K562 (cell line): ENCODE results near the gene TFPI. TPM values are rescaled to one million over a fixed set of nuclear protein-coding genes. Genes with fewer than 3 reads are reported as not detected.

Experiments
- ATF4 ChIP-seq: fragments of 450-650 bp; formaldehyde crosslinking; IDR thresholded peaks from 2 replicates; pipeline ENCODE4 v1.4.0; 2022; ENCODE audit warnings: mild to moderate bottlenecking, moderate library complexity
- CBX8 ChIP-seq: fragments of 200-600 bp; sonication (generic); IDR thresholded peaks from 2 replicates; pipeline ENCODE4 v1.6.1; 2012; ENCODE audit warnings: borderline replicate concordance, mixed run types, low read depth, mild to moderate bottlenecking, moderate library complexity, mixed read lengths, low read length, control low read depth, inconsistent platforms; ENCODE audit not compliant: poor library complexity, severe bottlenecking; ENCODE audit errors: extremely low read depth
- CC2D1A ChIP-seq: fragments of 450-650 bp; IDR thresholded peaks from 2 replicates; pipeline ENCODE4 v1.6.1; 2017; ENCODE audit warnings: mild to moderate bottlenecking
- CHD1 ChIP-seq: fragments of 200-600 bp; sonication (generic); IDR thresholded peaks from one replicate; pipeline ENCODE4 v1.6.1; 2012; ENCODE audit warnings: mild to moderate bottlenecking, moderate library complexity, low read length, inconsistent platforms
- CXXC5 ChIP-seq: fragments of 250-450 bp; sonication (Bioruptor Pico); IDR thresholded peaks from 2 replicates; pipeline ENCODE4 v1.8.0; 2022; ENCODE audit warnings: inconsistent platforms, mild to moderate bottlenecking, moderate library complexity
- ETV1 ChIP-seq: fragments of 450-650 bp; conservative IDR thresholded peaks from 2 replicates; pipeline ENCODE4 v1.6.1; 2016; ENCODE audit warnings: missing genetic modification characterization, control low read depth, low read depth, missing compliant biosample characterization
- HEY1 ChIP-seq: fragments of 250-450 bp; sonication (Bioruptor Pico); IDR thresholded peaks from 2 replicates; pipeline ENCODE4 v1.5.0; 2020; ENCODE audit warnings: mild to moderate bottlenecking, moderate library complexity, borderline replicate concordance
- HMBOX1 ChIP-seq: sonication (generic); IDR thresholded peaks from 2 replicates; pipeline ENCODE4 v1.6.1; 2016
- ILF3 ChIP-seq: fragments of 450-650 bp; IDR thresholded peaks from 2 replicates; pipeline ENCODE4 v1.6.1; 2018; ENCODE audit warnings: antibody characterized with exemption, mild to moderate bottlenecking, moderate library complexity, borderline replicate concordance
- LCOR ChIP-seq: sonication (generic); formaldehyde crosslinking; IDR thresholded peaks from 2 replicates; pipeline ENCODE4 v1.8.0; 2022; ENCODE audit warnings: mild to moderate bottlenecking, missing genetic modification reagents
- NCOA4 ChIP-seq: fragments of 450-650 bp; IDR thresholded peaks from 2 replicates; pipeline ENCODE4 v1.6.1; 2018; ENCODE audit warnings: mild to moderate bottlenecking; ENCODE audit not compliant: partially characterized antibody
- NR4A1 ChIP-seq, 2 experiments: fragments of 250-450 bp in 1 of 2; fragments of 450-650 bp in 1 of 2; sonication (Bioruptor Pico) in 1 of 2; IDR thresholded peaks; 2 replicates each; pipeline versions ENCODE4 v1.4.0 to v1.6.1; 2016 to 2020; ENCODE audit warnings: mild to moderate bottlenecking in 2 of 2, missing compliant biosample characterization in 1 of 2, missing genetic modification characterization in 1 of 2, moderate library complexity in 1 of 2
- RB1 ChIP-seq: fragments of 450-650 bp; IDR thresholded peaks from 2 replicates; pipeline ENCODE4 v1.6.1; 2017; ENCODE audit warnings: low read depth, mild to moderate bottlenecking
- RBBP5 ChIP-seq: fragments of 200-600 bp; sonication (generic); IDR thresholded peaks from 2 replicates; pipeline ENCODE4 v1.6.1; 2012; ENCODE audit warnings: borderline replicate concordance, mild to moderate bottlenecking, low read length, control low read depth, inconsistent platforms; ENCODE audit not compliant: insufficient read depth, poor library complexity, severe bottlenecking
- RHOXF2B ChIP-seq: fragments of 250-450 bp; sonication (Bioruptor Pico); conservative IDR thresholded peaks from 2 replicates; pipeline ENCODE4 v1.5.1; 2021
- RNF2 ChIP-seq: sonication (generic); IDR thresholded peaks from 2 replicates; pipeline ENCODE4 v1.6.1; 2016
- SMARCA4 ChIP-seq: fragments of 450-650 bp; IDR thresholded peaks from 2 replicates; pipeline ENCODE4 v1.6.1; 2016
- SP1 ChIP-seq: sonication (generic); formaldehyde crosslinking; IDR thresholded peaks from 2 replicates; pipeline ENCODE4 v1.8.1; 2022; ENCODE audit warnings: mild to moderate bottlenecking, missing genetic modification reagents
- ZBTB43 ChIP-seq: sonication (generic); formaldehyde crosslinking; IDR thresholded peaks from 2 replicates; pipeline ENCODE4 v1.8.0; 2023; ENCODE audit warnings: mild to moderate bottlenecking, missing genetic modification reagents
- ZC3H11A ChIP-seq: IDR thresholded peaks from 2 replicates; pipeline ENCODE4 v1.6.1; 2012; ENCODE audit warnings: low read depth, low read length, improper control_type of control experiment
- ZEB2 ChIP-seq: fragments of 450-650 bp; IDR thresholded peaks from 2 replicates; pipeline ENCODE4 v1.6.1; 2016
- polyA plus RNA-seq, 8 experiments: library from polyadenylated mRNA; depleted of rRNA in 4 of 8; stranded (reverse) in 5 of 8; unstranded in 3 of 8; fragments of >200 nt; fragmentation: Nextera tagmentation in 2 of 8; fragmentation: Illumina TruSeq in 1 of 8; extraction: Ambion mirVana in 2 of 8; extraction: Trizol in 1 of 8; gene quantifications; 2 replicates each; pipeline versions ENCODE4 v1.2.1 to v1.2.3, GENCODE V29; 2011 to 2014; ENCODE audit warnings: inconsistent platforms in 1 of 8, missing spikeins in 1 of 8
- total RNA-seq, 7 experiments: library from RNA; depleted of rRNA in 6 of 7; stranded (reverse); fragments of >200 nt in 6 of 7; fragmentation: Illumina TruSeq in 2 of 7; extraction: Trizol in 2 of 7; gene quantifications; 2 replicates each; pipeline versions ENCODE4 v1.2.1 to v1.2.3, GENCODE V29; 2011 to 2021; ENCODE audit warnings: low replicate concordance in 1 of 7
- TF ChIP-seq, protein P1 (sequence below), 2 experiments: IDR thresholded peaks in 1 of 2; conservative IDR thresholded peaks in 1 of 2; 2 replicates each; pipeline ENCODE4 v1.6.1; 2016; ENCODE audit warnings: low read depth in 2 of 2, mild to moderate bottlenecking in 1 of 2, missing compliant biosample characterization in 1 of 2, missing genetic modification characterization in 1 of 2, moderate library complexity in 1 of 2

The TFPI gene
- total and polyA plus RNA-seq, 9 of the 15 experiments (the other 6 are each of a cell fraction or from before 2014, with no cell fraction given) = 53.5 to 219 (median 100) TPM

GRCh38 chr2:187554011-187554703 lies at the start of gene TFPI (continued):
- TF ChIP-seq NCOA4 (no peak), SMARCA4 (peak; percentile 49; the same call in 1 of the 2 replicates), ZEB2 (0 out of 2 replicates have a peak, but pooled peaks have one; percentile 48), RB1 (no peak), ZBTB43 (CRISPR knock-in tag) (no peak), CBX8 (no peak), ZC3H11A (no peak), RHOXF2B (no peak), CC2D1A (peak; percentile 57; the same call in 1 of the 2 replicates), RNF2 (0 out of 2 replicates have a peak, but pooled peaks have one; percentile 26), SP1 (CRISPR knock-in tag) (0 out of 2 replicates have a peak, but pooled peaks have one; percentile 18), RBBP5 (peak; percentile 54), CXXC5 (CRISPR knock-in tag) (no peak), ATF4 (no peak), LCOR (CRISPR knock-in tag) (0 out of 2 replicates have a peak, but pooled peaks have one; percentile 27), CHD1 (peak; percentile 45), ETV1 (tag) (peak; percentile 61), NR4A1 (CRISPR knock-in tag; IDR thresholded peaks at IDR 0.05) (no peak), NR4A1 (tag; IDR thresholded peaks at IDR 0.05) (no peak), HEY1 (CRISPR knock-in tag) (peak; percentile 13; the same call in 1 of the 2 replicates), HMBOX1 (peak; percentile 83), ILF3 (0 out of 2 replicates have a peak, but pooled peaks have one; percentile 26)
- TF ChIP-seq, protein P1, sequence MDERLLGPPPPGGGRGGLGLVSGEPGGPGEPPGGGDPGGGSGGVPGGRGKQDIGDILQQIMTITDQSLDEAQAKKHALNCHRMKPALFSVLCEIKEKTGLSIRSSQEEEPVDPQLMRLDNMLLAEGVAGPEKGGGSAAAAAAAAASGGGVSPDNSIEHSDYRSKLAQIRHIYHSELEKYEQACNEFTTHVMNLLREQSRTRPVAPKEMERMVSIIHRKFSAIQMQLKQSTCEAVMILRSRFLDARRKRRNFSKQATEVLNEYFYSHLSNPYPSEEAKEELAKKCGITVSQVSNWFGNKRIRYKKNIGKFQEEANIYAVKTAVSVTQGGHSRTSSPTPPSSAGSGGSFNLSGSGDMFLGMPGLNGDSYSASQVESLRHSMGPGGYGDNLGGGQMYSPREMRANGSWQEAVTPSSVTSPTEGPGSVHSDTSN (CRISPR knock-in tag; IDR thresholded peaks at IDR 0.05; ENCODE audit: low read depth) = no peak
- TF ChIP-seq, protein P1 (tag; conservative IDR thresholded peaks at IDR 0.05; ENCODE audit: low read depth) = no peak; the same call in 1 of the 2 replicates
